ENCODE measurements around the gene PLAU. TPM values are rescaled to one million over a fixed set of nuclear protein-coding genes. Genes with fewer than 3 reads are reported as not detected.

Gene PLAU
- total RNA-seq, 6 experiments from 2014 or later: 0.24 to 4.3 (median 0.87) TPM

DNA sequence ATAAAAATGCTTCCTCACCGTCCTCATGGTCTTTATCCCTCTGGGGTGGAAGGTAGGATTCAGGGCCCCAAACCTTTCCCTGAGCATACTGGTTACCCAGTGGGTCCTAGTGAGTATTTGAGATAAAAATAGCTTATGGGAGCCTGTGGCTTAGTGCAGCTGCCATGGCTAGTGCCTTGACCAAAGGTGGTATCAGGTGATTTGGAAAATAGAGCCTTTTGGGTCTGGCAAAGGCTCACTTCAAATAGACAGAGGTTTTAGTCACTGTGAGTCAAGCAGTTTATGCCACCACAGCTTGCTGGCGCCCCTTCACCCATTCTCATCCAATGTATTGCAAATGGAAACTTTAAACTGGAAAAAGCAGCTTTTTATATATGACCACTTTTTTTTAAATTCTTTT is 30.4 kb downstream of the PLAU start:
- WGBS (ENCODE audit: insufficient coverage, low coverage, low lambda C conversion rate, missing lambda C conversion rate): 92% methylated on average over 2 of the region's 2 CpGs
- H3K36me3 ChIP-seq: no peaks in the 10 kb centered on the region
- TF ChIP-seq POLR2A (IDR thresholded peaks at IDR 0.05) (no peak), CTCF (IDR thresholded peaks at IDR 0.05) (no peak)
- no peaks in the 10 kb centered on the region for H3K27me3 ChIP-seq
- no peaks in the 10 kb centered on the region for H3K4me1 ChIP-seq
- ATAC-seq (no peak), DNase-seq (no peak)
- intact Hi-C loops (cut with DNase I): loop anchor here in 1 of 2 donors (10.0 kb wide), 1 partner anchor 56 kb away; no protein-coding TSS in a partner anchor
- H3K9me3 ChIP-seq: no peaks in the 10 kb centered on the region
- H3K4me3 ChIP-seq: no peak overlapping the region
- H3K27ac ChIP-seq: no peak overlapping the region

GRCh38 chr10:73944356-73945100 is 33.6 kb downstream of the PLAU start:
- DNase-seq (no peak), ATAC-seq (peak in 1 of 4 donors; percentile 23)
- no peak for TF ChIP-seq POLR2A (IDR thresholded peaks at IDR 0.05)
- TF ChIP-seq CTCF (IDR thresholded peaks at IDR 0.05): no peak
- no peaks in the 10 kb centered on the region for H3K36me3 ChIP-seq
- no peaks in the 10 kb centered on the region for H3K4me1 ChIP-seq
- no peak overlapping the region for H3K4me3 ChIP-seq
- WGBS (ENCODE audit: insufficient coverage, low coverage, low lambda C conversion rate, missing lambda C conversion rate): 100% methylated on average over 2 of the region's 35 CpGs
- H3K27ac ChIP-seq: no peak overlapping the region
- no peaks in the 10 kb centered on the region for H3K9me3 ChIP-seq
- intact Hi-C loops (cut with DNase I): loop anchor here in 1 of 2 donors (10.0 kb wide), 1 partner anchor 60 kb away; no protein-coding TSS in a partner anchor
- no peaks in the 10 kb centered on the region for H3K27me3 ChIP-seq

GRCh38 chr10:73946253-73947145 is 35.6 kb downstream of the PLAU start:
- DNase-seq (no peak), ATAC-seq (no peak)
- Histone ChIP-seq H3K36me3 (no peaks in the 10 kb centered on the region), H3K27ac (no peak overlapping the region), H3K4me3 (no peak overlapping the region), H3K9me3 (no peaks in the 10 kb centered on the region), H3K27me3 (no peaks in the 10 kb centered on the region), H3K4me1 (no peaks in the 10 kb centered on the region)
- intact Hi-C loops (cut with DNase I): loop anchor here in 1 of 2 donors (10.0 kb wide), 1 partner anchor 62 kb away; no protein-coding TSS in a partner anchor
- 70% methylated on average over 9 of the region's 9 CpGs for WGBS (ENCODE audit: insufficient coverage, low coverage, low lambda C conversion rate, missing lambda C conversion rate)
- TF ChIP-seq POLR2A (IDR thresholded peaks at IDR 0.05): no peak
- TF ChIP-seq CTCF (IDR thresholded peaks at IDR 0.05): no peak

GRCh38 chr10:73948947-73949633 is 38.2 kb downstream of the PLAU start:
- DNase-seq (no peak), ATAC-seq (no peak)
- intact Hi-C loops (cut with DNase I): loop anchor here in 1 of 2 donors (10.0 kb wide), 1 partner anchor 64 kb away; no protein-coding TSS in a partner anchor
- WGBS (ENCODE audit: insufficient coverage, low coverage, low lambda C conversion rate, missing lambda C conversion rate): 81% methylated on average over 5 of the region's 10 CpGs
- TF ChIP-seq POLR2A (IDR thresholded peaks at IDR 0.05): no peak
- TF ChIP-seq CTCF (IDR thresholded peaks at IDR 0.05): no peak
- Histone ChIP-seq H3K36me3 (no peaks in the 10 kb centered on the region), H3K27ac (no peak overlapping the region), H3K9me3 (no peaks in the 10 kb centered on the region), H3K27me3 (no peaks in the 10 kb centered on the region), H3K4me3 (no peak overlapping the region), H3K4me1 (no peaks in the 10 kb centered on the region)
